MM.1S (cell line): ENCODE results near the gene ELMO3.
A peak's percentile ranks its signal among the peaks of the same experiment; 100 is the strongest.

Experiments
- CTCF ChIP-seq: fragments of 300-600 bp; sonication (generic); IDR thresholded peaks from 2 replicates; pipeline ENCODE4 v1.5.1; 2016; ENCODE audit warnings: antibody characterized with exemption, low read length, mixed read lengths
- EZH2 ChIP-seq: fragments of 300-600 bp; sonication (generic); optimal IDR thresholded peaks from 2 replicates; pipeline ENCODE3; 2017; ENCODE audit warnings: low read depth, mild to moderate bottlenecking, antibody characterized with exemption, low read length, mixed read lengths

GRCh38 chr16:67226804-67227566 is 28.1 kb downstream of the ELMO3 start, which contains the start of gene TMEM208:
- TF ChIP-seq CTCF (peak; percentile 21), EZH2 (no peak)
